ENCODE results near the gene PLEKHN1.

GRCh38 chr1:1020415-1021009, 54.2 kb downstream of the PLEKHN1 start:
- no peak for TF ChIP-seq CTCF (IDR thresholded peaks at IDR 0.05; ENCODE audit: borderline replicate concordance, extremely low read depth, low read length, poor library complexity, severe bottlenecking)
- no peak for TF ChIP-seq EZH2 (IDR thresholded peaks at IDR 0.05; ENCODE audit: borderline replicate concordance, low read depth, low read length, severe bottlenecking)
